ENCODE data around the gene CCDC47. TPM values are rescaled to one million over a fixed set of nuclear protein-coding genes. Genes with fewer than 3 reads are reported as not detected.
A peak's percentile ranks its signal among the peaks of the same experiment; 100 is the strongest.

Gene CCDC47
- total RNA-seq, 1 donor from 2014 or later: 92.8 TPM

DNA sequence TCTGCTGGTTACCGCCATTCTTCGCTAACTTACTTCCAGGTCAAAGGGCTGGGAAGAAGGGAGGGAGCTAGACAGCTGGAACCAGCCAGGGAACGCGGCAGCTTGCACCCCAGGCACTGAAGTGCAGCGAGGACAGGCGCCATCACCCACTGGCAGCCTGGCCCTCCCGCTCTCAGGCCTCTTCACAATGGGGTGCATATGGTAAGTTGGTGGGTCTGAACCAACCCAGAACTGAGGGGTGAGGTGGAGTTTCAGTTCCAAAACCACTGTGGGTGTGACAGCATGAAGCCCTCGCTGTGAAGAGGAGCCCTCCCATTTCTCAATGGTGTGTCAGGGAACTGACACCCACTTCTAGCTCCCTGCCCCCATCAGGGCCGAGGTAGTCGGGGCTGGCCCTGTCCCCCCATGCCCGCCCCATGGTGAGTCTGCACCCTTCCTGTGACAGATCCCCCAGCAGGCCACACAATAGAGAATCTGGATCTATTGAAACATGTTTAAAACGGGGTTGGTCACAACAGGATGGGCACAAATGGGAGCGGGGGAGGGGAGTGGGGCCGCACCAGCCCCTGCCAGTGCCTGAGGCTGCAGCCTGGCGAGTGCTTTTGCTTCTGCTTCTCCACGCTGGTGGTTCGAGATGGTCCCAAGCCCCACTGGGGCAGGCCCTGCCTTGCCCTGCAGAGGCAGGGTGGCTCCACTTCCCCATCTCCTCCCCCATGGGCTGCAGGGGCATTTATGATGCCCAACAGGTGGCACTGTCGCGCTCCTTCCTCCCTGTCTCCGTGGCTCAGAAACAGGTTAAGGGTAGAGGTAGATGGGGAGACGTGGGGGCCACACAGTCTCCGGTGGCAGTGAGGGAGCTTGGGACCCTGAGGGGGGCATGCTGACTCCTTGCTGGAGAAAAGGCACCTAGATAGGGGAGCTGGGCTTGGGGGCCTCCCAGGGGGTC is 75.8 kb downstream of the CCDC47 start:
- Histone ChIP-seq H3K9ac (ENCODE audit: low read length) (no peak overlapping the region), H3K4me1 (ENCODE audit: insufficient read depth, low read length) (peaks cover 11% of the 10 kb centered on the region), H3K27me3 (ENCODE audit: insufficient read depth, low read length) (no peaks in the 10 kb centered on the region), H3K79me2 (ENCODE audit: insufficient read depth, low read length) (peaks cover 4% of the 10 kb centered on the region), H4K20me1 (ENCODE audit: insufficient read depth, low read length) (peaks cover 27% of the 10 kb centered on the region), H2AFZ (ENCODE audit: low read depth, low read length) (no peak overlapping the region), H3K27ac (ENCODE audit: low read depth, low read length) (no peak overlapping the region), H3K4me2 (ENCODE audit: low read length) (peak overlapping the region; percentile 90), H3K36me3 (ENCODE audit: insufficient read depth, low read length) (no peaks in the 10 kb centered on the region), H3K4me3 (ENCODE audit: insufficient read depth, low read depth, low read length) (no peak overlapping the region), H3K9me3 (ENCODE audit: insufficient read depth, low read depth, low read length) (no peaks in the 10 kb centered on the region)
- TF ChIP-seq EZH2 (IDR thresholded peaks at IDR 0.05; ENCODE audit: insufficient read depth, low read length): no peak
- TF ChIP-seq CTCF (IDR thresholded peaks at IDR 0.05; ENCODE audit: insufficient read depth, low read depth, low read length): peak; percentile 9
- peaks cover 4% of the 10 kb centered on the region for H3K4me1 Mint-ChIP-seq (ENCODE audit: low read depth, unreplicated experiment)
- DNase-seq (ENCODE audit: low read depth): no peak
- H3K9me3 Mint-ChIP-seq (ENCODE audit: unreplicated experiment): no peaks in the 10 kb centered on the region
- H3K36me3 Mint-ChIP-seq (ENCODE audit: low read depth, unreplicated experiment): peaks cover 14% of the 10 kb centered on the region
- FAIRE-seq: no peak
- no peaks in the 10 kb centered on the region for H3K27me3 Mint-ChIP-seq (ENCODE audit: low read depth, unreplicated experiment)
- H3K4me3 Mint-ChIP-seq (ENCODE audit: unreplicated experiment): peak overlapping the region; percentile 80
- H3K27ac Mint-ChIP-seq (ENCODE audit: unreplicated experiment): peak overlapping the region; percentile 41

DNA sequence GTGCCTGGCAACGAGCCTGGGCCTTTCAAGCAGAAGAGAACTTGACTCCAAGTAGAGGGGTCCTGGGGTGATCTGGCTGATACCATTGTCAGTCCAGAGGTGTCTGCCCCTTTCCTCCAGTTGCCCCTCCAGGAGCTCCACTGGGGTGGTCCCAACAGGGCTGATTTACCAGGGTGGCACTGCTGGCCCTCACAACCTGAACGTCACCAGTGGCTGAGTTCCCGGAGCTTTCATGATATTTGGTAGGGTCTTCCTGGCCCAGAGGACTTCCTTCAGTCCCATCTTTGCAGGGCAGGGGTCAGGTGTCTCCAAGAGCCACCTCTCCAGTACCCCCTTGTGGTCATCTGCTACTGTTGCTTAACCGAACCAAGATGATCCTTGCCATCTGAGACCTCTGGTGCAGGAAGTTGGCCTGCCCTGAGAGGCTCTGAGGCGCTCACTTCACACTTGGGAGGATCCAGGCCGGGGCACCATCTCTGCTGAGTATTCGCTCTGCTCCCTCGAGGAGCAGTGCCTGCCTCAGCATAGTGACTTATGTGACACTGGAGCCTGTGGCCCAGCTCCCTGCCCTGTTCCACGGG is 76.9 kb downstream of the CCDC47 start:
- Histone ChIP-seq H3K36me3 (ENCODE audit: insufficient read depth, low read length) (no peaks in the 10 kb centered on the region), H3K27ac (ENCODE audit: low read depth, low read length) (no peak overlapping the region), H3K4me1 (ENCODE audit: insufficient read depth, low read length) (peaks cover 11% of the 10 kb centered on the region), H4K20me1 (ENCODE audit: insufficient read depth, low read length) (peaks cover 31% of the 10 kb centered on the region), H3K9me3 (ENCODE audit: insufficient read depth, low read depth, low read length) (no peaks in the 10 kb centered on the region), H3K4me2 (ENCODE audit: low read length) (no peak overlapping the region), H3K9ac (ENCODE audit: low read length) (no peak overlapping the region), H2AFZ (ENCODE audit: low read depth, low read length) (no peak overlapping the region), H3K4me3 (ENCODE audit: insufficient read depth, low read depth, low read length) (no peak overlapping the region), H3K79me2 (ENCODE audit: insufficient read depth, low read length) (peaks cover 4% of the 10 kb centered on the region), H3K27me3 (ENCODE audit: insufficient read depth, low read length) (no peaks in the 10 kb centered on the region)
- FAIRE-seq: no peak
- TF ChIP-seq CTCF (IDR thresholded peaks at IDR 0.05; ENCODE audit: insufficient read depth, low read depth, low read length): no peak
- no peak for TF ChIP-seq EZH2 (IDR thresholded peaks at IDR 0.05; ENCODE audit: insufficient read depth, low read length)
- peak overlapping the region; percentile 45 for H3K4me3 Mint-ChIP-seq (ENCODE audit: unreplicated experiment)
- H3K27ac Mint-ChIP-seq (ENCODE audit: unreplicated experiment): no peak overlapping the region
- H3K9me3 Mint-ChIP-seq (ENCODE audit: unreplicated experiment): no peaks in the 10 kb centered on the region
- no peak for DNase-seq (ENCODE audit: low read depth)
- no peaks in the 10 kb centered on the region for H3K27me3 Mint-ChIP-seq (ENCODE audit: low read depth, unreplicated experiment)
- H3K4me1 Mint-ChIP-seq (ENCODE audit: low read depth, unreplicated experiment): peaks cover 1% of the 10 kb centered on the region
- peaks cover 20% of the 10 kb centered on the region for H3K36me3 Mint-ChIP-seq (ENCODE audit: low read depth, unreplicated experiment)
